Peyer's patch (tissue), 4 donors: Measurements from ENCODE around the gene MLYCD.

Experiments
- POLR2A ChIP-seq, 2 donors: fragments of 450-650 bp; IDR thresholded peaks; one replicate each; pipeline ENCODE4 v1.5.1; 2017; ENCODE audit warnings: antibody characterized with exemption in 2 of 2, mild to moderate bottlenecking in 2 of 2, moderate library complexity in 2 of 2
- TF ChIP-seq, protein P1 (sequence below), 6 experiments: fragments of 450-650 bp in 4 of 6; fragments of 200-600 bp in 2 of 6; sonication (generic) in 1 of 6; IDR thresholded peaks; one replicate each; pipeline ENCODE4 v1.5.1; 2017 to 2019; ENCODE audit warnings: antibody characterized with exemption in 6 of 6, mild to moderate bottlenecking in 3 of 6, moderate library complexity in 1 of 6

DNA sequence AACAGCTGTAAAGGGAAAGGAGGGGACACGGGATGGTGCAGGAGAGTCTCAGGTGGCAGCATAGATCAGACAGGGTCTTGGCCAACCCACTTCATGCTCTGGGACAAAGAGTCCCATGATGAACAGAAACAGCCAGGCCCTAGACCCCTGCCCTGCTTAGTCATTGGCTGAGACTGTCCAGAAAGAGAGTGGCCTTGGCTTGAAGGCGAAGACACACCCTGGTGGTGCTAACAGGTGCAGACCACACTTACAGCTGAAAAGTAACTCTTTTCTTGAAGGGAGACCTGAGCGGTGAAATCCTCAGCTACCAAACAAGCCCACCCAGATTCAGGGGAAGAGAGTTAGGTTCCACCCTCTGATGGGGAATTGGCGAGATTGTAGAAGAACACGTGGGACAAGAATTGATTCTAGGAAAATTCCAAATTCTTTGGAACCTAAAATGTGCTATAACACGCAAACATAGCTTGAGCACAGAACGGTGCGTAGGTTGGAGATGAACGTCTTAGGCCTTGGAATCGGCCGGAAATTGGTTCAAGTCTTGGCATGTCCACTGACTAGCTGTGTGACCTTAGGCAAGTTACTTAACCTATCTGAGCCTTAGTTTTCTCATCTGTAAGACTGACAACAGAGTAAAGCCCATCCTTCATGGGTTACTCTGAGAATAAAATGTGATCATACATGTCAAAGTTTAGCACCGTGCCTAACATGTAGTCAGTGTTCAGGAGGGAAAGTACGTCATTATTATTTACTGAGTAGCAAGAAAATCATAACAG is 12.5 kb upstream of the MLYCD start:
- TF ChIP-seq, protein P1, sequence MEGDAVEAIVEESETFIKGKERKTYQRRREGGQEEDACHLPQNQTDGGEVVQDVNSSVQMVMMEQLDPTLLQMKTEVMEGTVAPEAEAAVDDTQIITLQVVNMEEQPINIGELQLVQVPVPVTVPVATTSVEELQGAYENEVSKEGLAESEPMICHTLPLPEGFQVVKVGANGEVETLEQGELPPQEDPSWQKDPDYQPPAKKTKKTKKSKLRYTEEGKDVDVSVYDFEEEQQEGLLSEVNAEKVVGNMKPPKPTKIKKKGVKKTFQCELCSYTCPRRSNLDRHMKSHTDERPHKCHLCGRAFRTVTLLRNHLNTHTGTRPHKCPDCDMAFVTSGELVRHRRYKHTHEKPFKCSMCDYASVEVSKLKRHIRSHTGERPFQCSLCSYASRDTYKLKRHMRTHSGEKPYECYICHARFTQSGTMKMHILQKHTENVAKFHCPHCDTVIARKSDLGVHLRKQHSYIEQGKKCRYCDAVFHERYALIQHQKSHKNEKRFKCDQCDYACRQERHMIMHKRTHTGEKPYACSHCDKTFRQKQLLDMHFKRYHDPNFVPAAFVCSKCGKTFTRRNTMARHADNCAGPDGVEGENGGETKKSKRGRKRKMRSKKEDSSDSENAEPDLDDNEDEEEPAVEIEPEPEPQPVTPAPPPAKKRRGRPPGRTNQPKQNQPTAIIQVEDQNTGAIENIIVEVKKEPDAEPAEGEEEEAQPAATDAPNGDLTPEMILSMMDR (IDR thresholded peaks at IDR 0.05): no peak
- no peak for TF ChIP-seq POLR2A (IDR thresholded peaks at IDR 0.05)
